A673 (cell line): ENCODE data around the gene IL17REL.
A peak's percentile ranks its signal among the peaks of the same experiment; 100 is the strongest.

ENCODE experiments used
- CTCF ChIP-seq: fragments of 300-800, 200-600 bp; sonication (generic); conservative IDR thresholded peaks from 2 replicates; pipeline ENCODE4 v1.5.1; 2017; ENCODE audit warnings: low read depth, mild to moderate bottlenecking, antibody characterized with exemption, low read length, moderate library complexity, mixed read lengths
- EZH2 ChIP-seq: fragments of 200-600 bp; sonication (generic); IDR thresholded peaks from 2 replicates; pipeline ENCODE4 v1.6.1; 2017; ENCODE audit warnings: borderline replicate concordance, low read depth, mild to moderate bottlenecking, mixed read lengths, antibody characterized with exemption, low read length; ENCODE audit not compliant: poor library complexity, severe bottlenecking

DNA sequence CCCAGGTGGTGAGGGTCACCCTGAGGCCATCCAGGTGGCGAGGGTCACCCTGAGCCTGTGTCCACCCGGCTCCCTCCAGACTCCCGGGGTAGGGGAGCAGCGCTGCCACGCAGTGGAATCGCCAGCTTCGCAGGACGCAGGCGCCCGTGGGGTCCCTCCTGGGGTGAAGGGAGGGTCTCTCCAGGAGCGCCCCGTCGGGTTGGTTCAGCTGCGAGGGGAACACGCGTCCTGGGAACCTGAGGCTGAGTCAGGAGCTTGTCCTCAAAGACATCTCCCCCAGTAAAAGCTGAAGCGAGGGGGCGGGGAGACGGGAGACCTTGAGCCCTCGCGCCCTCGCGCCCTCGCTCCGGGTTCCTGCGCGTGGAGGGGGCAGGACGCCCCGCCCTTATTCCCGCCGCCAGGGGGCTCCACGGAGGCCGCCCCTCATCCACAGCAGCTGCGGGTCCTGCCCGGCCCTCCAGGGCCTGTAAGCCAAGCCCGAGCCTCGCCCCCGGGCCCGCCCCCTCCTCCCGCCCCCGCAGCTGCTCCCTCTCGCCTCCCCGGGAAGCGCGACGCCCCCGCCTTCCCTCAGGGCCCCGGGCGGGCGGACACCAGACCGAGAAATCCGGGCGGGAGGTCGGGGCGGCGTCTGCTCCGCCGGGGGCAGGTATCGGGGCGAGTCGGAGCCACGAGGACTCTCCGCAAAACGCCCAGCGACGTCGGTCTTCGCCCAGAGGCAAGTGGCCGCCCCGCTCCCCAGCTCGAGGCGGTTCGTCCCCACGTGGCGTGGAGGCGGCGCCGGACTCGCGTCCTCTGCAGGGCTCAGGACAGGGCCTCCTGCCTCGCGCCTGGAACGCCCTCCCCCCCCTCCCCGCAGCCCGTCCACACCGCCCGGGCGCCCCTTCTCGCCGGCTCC is 29.2 kb downstream of the IL17REL start:
- TF ChIP-seq CTCF: peak; percentile 55
- TF ChIP-seq EZH2: no peak
